Measurements from ENCODE around the gene RBM47.

DNA sequence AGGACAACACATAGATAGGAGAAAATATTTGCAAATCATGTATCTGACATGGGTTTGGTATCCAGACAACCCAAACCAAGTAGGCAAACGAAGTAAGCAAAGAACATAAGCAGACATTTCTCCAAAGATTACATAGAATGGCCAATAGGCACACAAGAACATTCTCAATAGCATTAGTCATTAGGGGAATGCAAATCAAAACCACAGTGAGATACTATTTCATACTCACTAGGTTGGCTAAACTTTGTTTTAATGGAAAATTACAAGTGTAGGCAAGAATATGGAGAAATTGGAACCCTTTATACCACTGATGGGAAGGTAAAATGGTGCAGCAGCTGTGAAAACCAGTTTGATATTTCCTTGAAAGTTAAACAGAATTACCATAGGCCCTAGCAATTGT is 219.8 kb downstream of the RBM47 start:
- TF ChIP-seq ELF4 (IDR thresholded peaks at IDR 0.05): no peak
- no peak for TF ChIP-seq ARNT (IDR thresholded peaks at IDR 0.05)
- TF ChIP-seq L3MBTL2 (conservative IDR thresholded peaks at IDR 0.05): no peak
